MG63 (cell line): ENCODE results near the gene NLRC5. TPM values are rescaled to one million over a fixed set of nuclear protein-coding genes. Genes with fewer than 3 reads are reported as not detected.
A peak's percentile ranks its signal among the peaks of the same experiment; 100 is the strongest.

Source experiments
- DNase-seq: peaks from one replicate; pipeline ENCODE4 v3.0.0-alpha.2; 2020
- H3K27me3 ChIP-seq: fragments of 250-450 bp; sonication (Bioruptor Pico); 2 replicates; pipeline ENCODE4 v1.5.1; 2020; ENCODE audit warnings: mild to moderate bottlenecking, moderate library complexity
- H3K36me3 ChIP-seq: fragments of 250-450 bp; sonication (Bioruptor Pico); 2 replicates; pipeline ENCODE4 v1.5.1; 2020; ENCODE audit warnings: mild to moderate bottlenecking, moderate library complexity
- H3K4me3 ChIP-seq: fragments of 250-450 bp; sonication (Bioruptor Pico); 2 replicates; pipeline ENCODE4 v1.5.1; 2020; ENCODE audit warnings: mild to moderate bottlenecking, moderate library complexity
- H3K9me3 ChIP-seq: fragments of 250-450 bp; sonication (Bioruptor Pico); 2 replicates; pipeline ENCODE4 v1.5.1; 2020; ENCODE audit warnings: mild to moderate bottlenecking, moderate library complexity
- total RNA-seq: library from RNA; depleted of rRNA; stranded (reverse); fragments of >200 nt; shearing (Covaris generic); gene quantifications from 2 replicates; pipeline ENCODE4 v1.2.3, GENCODE V29; 2014; ENCODE audit warnings: low replicate concordance

NLRC5 gene
- total RNA-seq, 1 experiment from 2014 or later: 11.7 TPM

GRCh38 chr16:57082664-57083063, 93.3 kb downstream of the NLRC5 start:
- H3K4me3 ChIP-seq: no peak overlapping the region
- no peaks in the 10 kb centered on the region; the same call in 1 of the 2 replicates for H3K36me3 ChIP-seq
- DNase-seq: no peak
- H3K9me3 ChIP-seq: no peaks in the 10 kb centered on the region
- H3K27me3 ChIP-seq: no peaks in the 10 kb centered on the region

GRCh38 chr16:57083485-57084126, 94.2 kb downstream of the NLRC5 start:
- H3K36me3 ChIP-seq: no peaks in the 10 kb centered on the region; the same call in 1 of the 2 replicates
- H3K27me3 ChIP-seq: no peaks in the 10 kb centered on the region
- H3K9me3 ChIP-seq: no peaks in the 10 kb centered on the region
- H3K4me3 ChIP-seq: no peak overlapping the region
- DNase-seq: no peak

- H3K27me3 ChIP-seq: no peaks in the 10 kb centered on the region
- DNase-seq: peak; percentile 69
- H3K4me3 ChIP-seq: no peak overlapping the region
- no peaks in the 10 kb centered on the region; the same call in 1 of the 2 replicates for H3K36me3 ChIP-seq
- H3K9me3 ChIP-seq: no peaks in the 10 kb centered on the region
These were observed 95.0 kb downstream of the NLRC5 start for GRCh38 chr16:57084257-57084770.

GRCh38 chr16:57084996-57085395, 95.6 kb downstream of the NLRC5 start:
- DNase-seq: no peak
- H3K4me3 ChIP-seq: no peak overlapping the region
- no peaks in the 10 kb centered on the region for H3K9me3 ChIP-seq
- no peaks in the 10 kb centered on the region for H3K27me3 ChIP-seq
- H3K36me3 ChIP-seq: no peaks in the 10 kb centered on the region; the same call in 1 of the 2 replicates

- Histone ChIP-seq H3K36me3 (no peaks in the 10 kb centered on the region; the same call in 1 of the 2 replicates), H3K4me3 (no peak overlapping the region), H3K9me3 (no peaks in the 10 kb centered on the region), H3K27me3 (no peaks in the 10 kb centered on the region)
- DNase-seq: no peak
These were observed 97.6 kb downstream of the NLRC5 start for GRCh38 chr16:57087003-57087402.

- Histone ChIP-seq H3K9me3 (no peaks in the 10 kb centered on the region), H3K36me3 (peaks cover 4% of the 10 kb centered on the region; the same call in 1 of the 2 replicates), H3K4me3 (no peak overlapping the region), H3K27me3 (no peaks in the 10 kb centered on the region)
- DNase-seq: no peak
These were observed 100.0 kb downstream of the NLRC5 start for GRCh38 chr16:57089406-57089805.

- Histone ChIP-seq H3K27me3 (no peaks in the 10 kb centered on the region), H3K4me3 (peak overlapping the region; percentile 57), H3K36me3 (peaks cover 4% of the 10 kb centered on the region; the same call in 1 of the 2 replicates), H3K9me3 (no peaks in the 10 kb centered on the region; the same call in 1 of the 2 replicates)
- peak; percentile 30 for DNase-seq
These were observed 102.0 kb downstream of the NLRC5 start for GRCh38 chr16:57091200-57091974.

- Histone ChIP-seq H3K27me3 (no peaks in the 10 kb centered on the region), H3K9me3 (no peaks in the 10 kb centered on the region; the same call in 1 of the 2 replicates), H3K4me3 (peak within 1 kb of the TSS; percentile 75), H3K36me3 (peaks cover 4% of the 10 kb centered on the region; the same call in 1 of the 2 replicates)
- DNase-seq: peak; percentile 83
These were observed 102.8 kb downstream of the NLRC5 start, which contains the start of gene CPNE2 for GRCh38 chr16:57091975-57092785. CPNE2 (plus strand) TSS chr16:57092583; CDS start chr16:57110743, 18,160 bp downstream.

- Histone ChIP-seq H3K27me3 (no peaks in the 10 kb centered on the region), H3K4me3 (peak overlapping the region; percentile 75), H3K9me3 (no peaks in the 10 kb centered on the region; the same call in 1 of the 2 replicates), H3K36me3 (peaks cover 4% of the 10 kb centered on the region; the same call in 1 of the 2 replicates)
- DNase-seq: peak; percentile 70
These were observed 103.5 kb downstream of the NLRC5 start for GRCh38 chr16:57092786-57093411.

GRCh38 chr16:57093666-57094564, 104.6 kb downstream of the NLRC5 start:
- H3K9me3 ChIP-seq: no peaks in the 10 kb centered on the region; the same call in 1 of the 2 replicates

GRCh38 chr16:57094911-57095310, 105.6 kb downstream of the NLRC5 start:
- Histone ChIP-seq H3K27me3 (no peaks in the 10 kb centered on the region), H3K4me3 (no peak overlapping the region), H3K9me3 (no peaks in the 10 kb centered on the region; the same call in 1 of the 2 replicates), H3K36me3 (peaks cover 4% of the 10 kb centered on the region; the same call in 1 of the 2 replicates)
- DNase-seq: no peak

More at GRCh38 chr16:57093666-57094564, 104.6 kb downstream of the NLRC5 start:
- peaks cover 4% of the 10 kb centered on the region; the same call in 1 of the 2 replicates for H3K36me3 ChIP-seq
- H3K4me3 ChIP-seq: peak overlapping the region; percentile 75
- DNase-seq: no peak
- H3K27me3 ChIP-seq: no peaks in the 10 kb centered on the region

- Histone ChIP-seq H3K27me3 (no peaks in the 10 kb centered on the region), H3K36me3 (peaks cover 4% of the 10 kb centered on the region; the same call in 1 of the 2 replicates), H3K4me3 (no peak overlapping the region), H3K9me3 (no peaks in the 10 kb centered on the region; the same call in 1 of the 2 replicates)
- DNase-seq: no peak
These were observed 106.8 kb downstream of the NLRC5 start for GRCh38 chr16:57096192-57096591.

GRCh38 chr16:57096793-57097192, 107.4 kb downstream of the NLRC5 start:
- no peak for DNase-seq
- peaks cover 4% of the 10 kb centered on the region; the same call in 1 of the 2 replicates for H3K36me3 ChIP-seq
- no peaks in the 10 kb centered on the region for H3K27me3 ChIP-seq
- no peak overlapping the region for H3K4me3 ChIP-seq
- no peaks in the 10 kb centered on the region; the same call in 1 of the 2 replicates for H3K9me3 ChIP-seq

GRCh38 chr16:57098188-57098841, 109.0 kb downstream of the NLRC5 start:
- no peaks in the 10 kb centered on the region; the same call in 1 of the 2 replicates for H3K9me3 ChIP-seq
- peaks cover 4% of the 10 kb centered on the region; the same call in 1 of the 2 replicates for H3K36me3 ChIP-seq
- no peak for DNase-seq
- no peak overlapping the region for H3K4me3 ChIP-seq
- H3K27me3 ChIP-seq: no peaks in the 10 kb centered on the region
